Esophagus muscularis mucosa (tissue), 4 donors: ENCODE measurements around the gene RTL10. TPM values are rescaled to one million over a fixed set of nuclear protein-coding genes. Genes with fewer than 3 reads are reported as not detected.

Experiments
- DNase-seq: peaks from one replicate; pipeline ENCODE4 v3.0.0-alpha.2; 2017; ENCODE audit errors: extremely low spot score
- H3K27ac ChIP-seq, 4 donors: fragments of 200-600 bp; sonication (generic); replicated peaks in 1 of 4; 1 replicate in 3 of 4; 2 replicates in 1 of 4; pipeline ENCODE4 v1.5.1; 2016 to 2019; ENCODE audit warnings: mild to moderate bottlenecking in 1 of 4
- H3K27me3 ChIP-seq, 4 donors: fragments of 200-600 bp; sonication (generic); one replicate each; pipeline versions ENCODE4 v1.5.1 to v1.6.0; 2016 to 2019
- H3K36me3 ChIP-seq, 4 donors: fragments of 200-600 bp; sonication (generic); one replicate each; pipeline ENCODE4 v1.5.1; 2016 to 2019
- H3K4me1 ChIP-seq, 4 donors: fragments of 200-600 bp; sonication (generic); one replicate each; pipeline ENCODE4 v1.5.1; 2016 to 2019
- H3K4me3 ChIP-seq, 4 donors: fragments of 200-600 bp; sonication (generic); 1 replicate in 2 of 4; 2 replicates in 2 of 4; pipeline ENCODE4 v1.5.1; 2016 to 2019; ENCODE audit warnings: mild to moderate bottlenecking in 4 of 4, moderate library complexity in 1 of 4
- H3K9me3 ChIP-seq, 4 donors: fragments of 200-600 bp; sonication (generic); 1 replicate in 3 of 4; 2 replicates in 1 of 4; pipeline ENCODE4 v1.5.1; 2016 to 2019
- EP300 ChIP-seq: sonication (generic); formaldehyde crosslinking; IDR thresholded peaks from one replicate; pipeline ENCODE4 v1.6.1; 2017; ENCODE audit warnings: antibody characterized with exemption
- POLR2A ChIP-seq: fragments of 450-650 bp; IDR thresholded peaks from one replicate; pipeline ENCODE4 v1.6.1; 2017; ENCODE audit warnings: antibody characterized with exemption, moderate library complexity, mild to moderate bottlenecking, low read depth
- POLR2AphosphoS5 ChIP-seq, 2 donors: sonication (generic); formaldehyde crosslinking; IDR thresholded peaks; one replicate each; pipeline ENCODE4 v1.6.1; 2017; ENCODE audit warnings: antibody characterized with exemption in 2 of 2
- WGBS: methylation state at CpG from one replicate; pipeline ENCODE4 v1.1.5; 2018; 5-methylcytosine and 5-hydroxymethylcytosine counted together
- intact Hi-C: fragments of 100-400 bp; cut with DNase I; formaldehyde crosslinking; loops from one replicate; pipeline ENCODE4 v1.15.1; 2023
- total RNA-seq, 4 donors: library from RNA; depleted of rRNA; stranded (reverse); fragments of >200 nt; gene quantifications; one replicate each; pipeline versions ENCODE4 v1.1.0 to v1.2.1, GENCODE V29; 2016
- TF ChIP-seq, protein P1 (sequence below), 3 experiments: fragments of 200-600 bp in 2 of 3; fragments of 450-650 bp in 1 of 3; sonication (generic) in 2 of 3; IDR thresholded peaks; one replicate each; pipeline ENCODE4 v1.5.1; 2017 to 2019; ENCODE audit warnings: antibody characterized with exemption in 3 of 3, mild to moderate bottlenecking in 2 of 3, moderate library complexity in 1 of 3

RTL10 gene
- total RNA-seq, 4 donors from 2014 or later = 5.6 to 14.8 (median 11.1) TPM

DNA sequence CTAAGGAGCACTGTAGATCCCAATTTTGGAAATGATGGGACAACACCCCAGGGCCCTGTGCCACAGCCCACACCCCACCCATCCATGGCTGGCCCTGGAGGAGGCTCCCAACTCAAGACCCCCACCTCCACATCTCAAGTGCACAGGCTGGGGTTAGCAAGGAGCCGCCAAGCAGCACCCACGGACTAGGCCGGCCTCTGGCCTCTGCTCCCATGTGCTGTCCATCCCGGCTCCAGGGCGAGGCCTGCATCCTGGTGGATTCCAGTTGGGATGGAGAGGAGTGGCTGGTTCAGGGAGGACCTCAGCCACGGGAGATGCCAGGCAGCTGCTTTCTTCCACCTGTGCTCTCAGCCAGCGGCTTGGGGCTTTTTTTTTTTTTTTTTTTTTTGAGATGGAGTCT lies 43.5 kb upstream of the RTL10 start:
- WGBS = 98% methylated on average over 4 of the region's 7 CpGs
- no peak for DNase-seq
- no peaks in the 10 kb centered on the region for H3K4me1 ChIP-seq
- H3K27me3 ChIP-seq = no peaks in the 10 kb centered on the region
- H3K36me3 ChIP-seq = peaks cover 0 to 90% (median 67%) of the 10 kb centered on the region in 4 donors
- H3K4me3 ChIP-seq = no peak overlapping the region
- no peak overlapping the region for H3K27ac ChIP-seq
- TF ChIP-seq POLR2AphosphoS5 (IDR thresholded peaks at IDR 0.05) (no peak), POLR2A (no peak), EP300 (no peak)
- TF ChIP-seq, protein P1, sequence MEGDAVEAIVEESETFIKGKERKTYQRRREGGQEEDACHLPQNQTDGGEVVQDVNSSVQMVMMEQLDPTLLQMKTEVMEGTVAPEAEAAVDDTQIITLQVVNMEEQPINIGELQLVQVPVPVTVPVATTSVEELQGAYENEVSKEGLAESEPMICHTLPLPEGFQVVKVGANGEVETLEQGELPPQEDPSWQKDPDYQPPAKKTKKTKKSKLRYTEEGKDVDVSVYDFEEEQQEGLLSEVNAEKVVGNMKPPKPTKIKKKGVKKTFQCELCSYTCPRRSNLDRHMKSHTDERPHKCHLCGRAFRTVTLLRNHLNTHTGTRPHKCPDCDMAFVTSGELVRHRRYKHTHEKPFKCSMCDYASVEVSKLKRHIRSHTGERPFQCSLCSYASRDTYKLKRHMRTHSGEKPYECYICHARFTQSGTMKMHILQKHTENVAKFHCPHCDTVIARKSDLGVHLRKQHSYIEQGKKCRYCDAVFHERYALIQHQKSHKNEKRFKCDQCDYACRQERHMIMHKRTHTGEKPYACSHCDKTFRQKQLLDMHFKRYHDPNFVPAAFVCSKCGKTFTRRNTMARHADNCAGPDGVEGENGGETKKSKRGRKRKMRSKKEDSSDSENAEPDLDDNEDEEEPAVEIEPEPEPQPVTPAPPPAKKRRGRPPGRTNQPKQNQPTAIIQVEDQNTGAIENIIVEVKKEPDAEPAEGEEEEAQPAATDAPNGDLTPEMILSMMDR (IDR thresholded peaks at IDR 0.05) = no peak
- intact Hi-C loops = no loop called here
- H3K9me3 ChIP-seq = no peaks in the 10 kb centered on the region

DNA sequence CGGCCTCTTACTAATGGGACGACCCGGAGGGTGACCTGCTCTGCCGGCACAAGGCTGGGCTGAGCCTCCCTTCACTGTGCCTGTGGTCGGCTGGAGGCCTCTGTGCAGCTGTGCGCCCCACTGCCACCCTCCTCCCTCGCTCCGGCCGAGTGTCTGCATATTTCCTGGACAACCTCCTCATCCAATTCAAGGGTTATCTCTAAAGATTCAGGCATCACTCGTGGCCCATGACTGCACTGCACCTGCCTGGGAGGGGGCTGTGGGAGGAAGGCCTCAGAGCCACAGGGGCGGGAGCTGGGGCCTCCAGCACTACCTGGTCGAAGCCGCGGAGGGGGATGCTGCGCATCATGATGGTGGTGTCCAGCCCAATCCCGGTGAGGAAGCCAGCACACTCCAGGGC lies 43.1 kb upstream of the RTL10 start:
- DNase-seq = no peak
- Histone ChIP-seq H3K9me3 (no peaks in the 10 kb centered on the region), H3K4me1 (peaks cover 0 to 3% (median 0%) of the 10 kb centered on the region in 4 donors), H3K4me3 (no peak overlapping the region), H3K27me3 (no peaks in the 10 kb centered on the region), H3K36me3 (peaks cover 0 to 90% (median 67%) of the 10 kb centered on the region in 4 donors), H3K27ac (no peak overlapping the region)
- TF ChIP-seq POLR2A (no peak), EP300 (no peak), POLR2AphosphoS5 (IDR thresholded peaks at IDR 0.05) (no peak)
- TF ChIP-seq, protein P1 (IDR thresholded peaks at IDR 0.05) = no peak
- 94% methylated on average over 16 of the region's 16 CpGs for WGBS
- intact Hi-C loops = no loop called here

DNA sequence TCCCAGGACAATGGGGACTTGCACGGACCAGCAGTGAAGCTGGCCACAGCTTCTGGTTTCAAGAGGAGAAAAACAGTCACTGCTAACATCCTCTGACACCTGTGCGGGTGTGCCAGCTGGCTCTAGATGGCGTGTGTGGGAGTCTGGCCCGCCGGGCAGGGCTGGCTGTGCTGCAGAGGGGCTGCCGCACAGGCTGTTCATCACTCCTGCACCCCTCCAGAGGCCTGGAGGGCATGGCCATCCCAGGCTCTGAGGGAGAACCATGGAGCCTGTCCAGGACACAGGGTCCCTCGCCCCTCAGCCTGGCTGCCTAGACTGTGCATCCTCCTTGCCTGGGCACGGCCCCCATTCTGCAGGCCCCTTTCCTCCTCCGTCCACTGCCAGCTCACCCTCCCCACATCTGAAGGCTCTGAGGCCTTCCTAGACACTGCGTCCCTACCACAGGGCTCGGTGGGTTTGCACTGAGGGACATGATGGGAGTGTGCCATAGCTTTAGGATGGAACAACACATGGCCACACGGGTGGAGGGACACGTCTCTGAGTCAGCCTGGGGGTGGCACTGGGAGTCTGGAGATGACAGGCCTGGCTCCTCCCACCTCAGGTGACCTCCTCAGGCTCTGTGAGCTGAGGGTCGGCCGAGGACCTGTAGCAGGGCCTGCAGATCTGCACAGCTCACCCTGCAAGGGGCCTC lies 42.1 kb upstream of the RTL10 start:
- TF ChIP-seq POLR2AphosphoS5 (IDR thresholded peaks at IDR 0.05) = no peak
- TF ChIP-seq POLR2A = no peak
- TF ChIP-seq, protein P1 (IDR thresholded peaks at IDR 0.05) = no peak
- no peak for TF ChIP-seq EP300
- WGBS = 84% methylated on average over 10 of the region's 15 CpGs
- no peaks in the 10 kb centered on the region for H3K9me3 ChIP-seq
- H3K27me3 ChIP-seq = no peaks in the 10 kb centered on the region
- peaks cover 7 to 12% (median 8%) of the 10 kb centered on the region in 4 donors for H3K4me1 ChIP-seq
- H3K4me3 ChIP-seq = no peak overlapping the region
- peaks cover 0 to 86% (median 63%) of the 10 kb centered on the region in 4 donors for H3K36me3 ChIP-seq
- intact Hi-C loops = no loop called here
- DNase-seq = no peak
- no peak overlapping the region for H3K27ac ChIP-seq

DNA sequence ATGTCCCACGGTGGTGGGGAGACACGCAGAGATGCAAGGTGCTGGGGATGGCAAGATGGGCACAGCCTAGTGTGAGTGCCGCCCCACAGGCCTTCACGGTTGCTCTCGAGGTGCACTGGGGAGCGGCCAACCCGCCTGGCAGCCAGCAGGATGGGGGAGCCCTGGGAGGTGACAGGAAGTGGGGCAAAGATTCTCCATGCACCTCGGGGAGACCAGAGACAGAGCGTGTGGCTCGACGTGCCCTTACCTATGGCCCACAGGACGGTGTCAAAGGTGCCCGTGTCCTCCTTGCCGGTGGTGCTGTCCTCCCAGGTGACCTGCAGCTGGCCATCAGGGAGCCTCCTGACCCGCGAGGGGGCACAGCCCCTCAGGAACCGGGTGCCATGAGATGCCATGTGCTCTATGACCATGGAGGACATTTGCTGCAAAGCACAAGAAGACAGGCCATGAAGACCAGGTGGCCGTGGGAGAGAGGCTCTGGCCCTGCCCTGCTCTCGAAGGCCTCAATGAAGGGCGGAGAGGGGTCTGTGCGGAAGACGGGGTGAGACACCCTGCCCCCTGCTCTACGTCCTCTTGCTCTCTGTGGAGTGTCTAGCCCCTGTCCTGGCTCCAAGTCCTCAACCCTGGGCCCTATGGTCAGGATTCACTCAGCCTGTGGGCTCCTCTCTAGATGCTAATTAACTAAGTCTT lies 40.6 kb upstream of the RTL10 start:
- no peak for DNase-seq
- peaks cover 15 to 25% (median 19%) of the 10 kb centered on the region in 4 donors for H3K4me1 ChIP-seq
- H3K27ac ChIP-seq = no peak overlapping the region
- no peaks in the 10 kb centered on the region for H3K9me3 ChIP-seq
- no peak overlapping the region for H3K4me3 ChIP-seq
- TF ChIP-seq, protein P1 (IDR thresholded peaks at IDR 0.05) = no peak
- TF ChIP-seq POLR2A (no peak), POLR2AphosphoS5 (IDR thresholded peaks at IDR 0.05) (no peak), EP300 (no peak)
- intact Hi-C loops = no loop called here
- WGBS = 91% methylated on average over 22 of the region's 23 CpGs
- no peaks in the 10 kb centered on the region for H3K27me3 ChIP-seq
- H3K36me3 ChIP-seq = peaks cover 0 to 81% (median 63%) of the 10 kb centered on the region in 4 donors
